Measurements from ENCODE around the gene NDRG2.

DNA sequence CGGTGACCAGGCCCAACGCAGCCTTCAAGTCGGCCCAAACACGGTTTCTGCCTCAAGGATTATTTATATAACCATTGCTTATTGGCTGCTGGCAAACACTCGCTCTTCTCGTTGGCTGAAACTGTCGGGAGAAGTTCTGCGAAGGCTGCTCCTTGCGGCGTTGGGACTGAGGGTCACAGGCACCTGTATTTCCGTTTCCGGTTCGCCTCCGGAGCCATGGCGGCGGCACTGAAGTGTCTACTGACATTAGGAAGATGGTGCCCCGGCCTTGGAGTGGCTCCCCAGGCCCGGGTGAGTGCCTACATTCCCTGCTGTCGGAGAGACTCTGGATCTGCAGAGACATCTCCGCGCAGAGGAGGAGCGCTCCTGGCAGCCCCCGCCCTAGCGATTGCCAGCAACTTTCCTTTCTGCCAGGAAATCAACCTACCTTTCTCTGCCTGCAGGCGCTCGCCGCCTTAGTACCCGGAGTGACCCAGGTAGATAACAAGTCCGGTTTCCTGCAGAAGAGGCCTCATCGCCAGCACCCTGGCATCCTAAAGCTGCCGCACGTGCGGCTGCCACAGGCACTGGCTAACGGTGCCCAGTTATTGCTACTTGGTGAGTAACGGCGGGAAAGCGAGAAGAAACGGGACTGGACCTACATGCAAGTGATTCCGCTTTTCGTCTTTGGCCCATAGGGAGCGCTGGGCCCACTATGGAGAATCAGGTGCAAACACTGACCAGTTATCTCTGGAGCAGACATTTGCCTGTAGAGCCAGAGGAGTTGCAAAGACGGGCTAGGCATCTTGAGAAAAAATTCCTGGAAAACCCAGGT is 34.9 kb downstream of the NDRG2 start, which contains the start of gene METTL17:
- TF ChIP-seq, protein P1, sequence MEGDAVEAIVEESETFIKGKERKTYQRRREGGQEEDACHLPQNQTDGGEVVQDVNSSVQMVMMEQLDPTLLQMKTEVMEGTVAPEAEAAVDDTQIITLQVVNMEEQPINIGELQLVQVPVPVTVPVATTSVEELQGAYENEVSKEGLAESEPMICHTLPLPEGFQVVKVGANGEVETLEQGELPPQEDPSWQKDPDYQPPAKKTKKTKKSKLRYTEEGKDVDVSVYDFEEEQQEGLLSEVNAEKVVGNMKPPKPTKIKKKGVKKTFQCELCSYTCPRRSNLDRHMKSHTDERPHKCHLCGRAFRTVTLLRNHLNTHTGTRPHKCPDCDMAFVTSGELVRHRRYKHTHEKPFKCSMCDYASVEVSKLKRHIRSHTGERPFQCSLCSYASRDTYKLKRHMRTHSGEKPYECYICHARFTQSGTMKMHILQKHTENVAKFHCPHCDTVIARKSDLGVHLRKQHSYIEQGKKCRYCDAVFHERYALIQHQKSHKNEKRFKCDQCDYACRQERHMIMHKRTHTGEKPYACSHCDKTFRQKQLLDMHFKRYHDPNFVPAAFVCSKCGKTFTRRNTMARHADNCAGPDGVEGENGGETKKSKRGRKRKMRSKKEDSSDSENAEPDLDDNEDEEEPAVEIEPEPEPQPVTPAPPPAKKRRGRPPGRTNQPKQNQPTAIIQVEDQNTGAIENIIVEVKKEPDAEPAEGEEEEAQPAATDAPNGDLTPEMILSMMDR (IDR thresholded peaks at IDR 0.05) = no peak
- TF ChIP-seq POLR2A (IDR thresholded peaks at IDR 0.05) (no peak), EP300 (IDR thresholded peaks at IDR 0.05) (no peak), POLR2AphosphoS5 (IDR thresholded peaks at IDR 0.05) (peak in 2 of 3 donors; percentile 62 to 79)
